Epithelial cell of esophagus (primary cell): ENCODE measurements around the gene IGF1R.

Experiments
- DNase-seq: peaks from one replicate; pipeline ENCODE4 v3.0.0; 2010; ENCODE audit warnings: low read depth
- H3K4me3 ChIP-seq: 2 replicates; pipeline ENCODE4 v1.5.1; 2011; ENCODE audit warnings: mild to moderate bottlenecking, low read length, control low read depth
- CTCF ChIP-seq: IDR thresholded peaks from 2 replicates; pipeline ENCODE4 v1.5.1; 2011; ENCODE audit warnings: low read depth, mild to moderate bottlenecking, low read length, control low read depth, inconsistent platforms; ENCODE audit not compliant: insufficient read depth; ENCODE audit errors: missing control alignments

IGF1R gene

DNA sequence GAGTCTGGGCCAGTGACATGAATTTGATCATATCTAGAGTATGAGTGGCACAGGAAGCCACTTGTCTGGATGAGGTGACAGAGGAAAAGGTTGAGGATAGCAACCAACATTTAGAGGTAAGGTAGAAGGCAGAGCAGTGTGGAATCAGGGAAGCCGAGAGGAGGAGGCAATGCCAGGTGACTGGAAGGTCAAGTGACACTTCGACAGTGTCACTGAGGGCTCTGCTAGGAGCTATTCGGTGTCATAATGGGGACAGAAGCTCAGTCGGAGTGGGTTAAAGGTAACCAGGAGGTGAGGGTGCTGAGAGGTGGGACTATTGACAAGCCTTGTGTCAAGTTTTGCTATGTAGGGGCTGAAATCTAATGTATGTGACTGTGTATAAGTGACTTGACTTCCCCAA, 56.7 kb downstream of the IGF1R start:
- no peak for TF ChIP-seq CTCF
- no peak for DNase-seq

GRCh38 chr15:98706387-98706786, 58.0 kb downstream of the IGF1R start:
- H3K4me3 ChIP-seq = no peak overlapping the region
- TF ChIP-seq CTCF = no peak
- no peak for DNase-seq

More for the DNA sequence above, 56.7 kb downstream of the IGF1R start:
- H3K4me3 ChIP-seq = no peak overlapping the region

DNA sequence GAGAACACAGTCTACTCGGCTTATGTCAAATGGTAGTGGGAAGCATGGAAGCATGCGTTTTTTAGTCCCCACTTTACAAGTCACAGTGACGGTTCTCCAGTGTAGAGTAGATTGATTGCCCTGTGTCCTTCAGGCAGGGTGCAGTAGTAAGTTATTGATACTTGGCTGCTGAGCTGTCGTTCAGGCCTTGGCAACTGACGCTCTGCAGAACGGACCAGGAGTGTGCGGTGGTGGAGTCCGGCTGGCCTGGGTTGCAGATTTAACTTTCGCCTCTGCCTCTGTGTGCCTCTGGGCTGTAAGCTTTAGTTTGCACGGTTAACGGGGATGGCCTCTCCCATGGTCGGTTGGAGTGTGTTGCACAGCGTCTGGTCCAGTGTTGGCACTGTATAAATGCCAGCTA, 58.6 kb downstream of the IGF1R start:
- TF ChIP-seq CTCF = no peak
- no peak overlapping the region for H3K4me3 ChIP-seq
- DNase-seq = no peak

DNA sequence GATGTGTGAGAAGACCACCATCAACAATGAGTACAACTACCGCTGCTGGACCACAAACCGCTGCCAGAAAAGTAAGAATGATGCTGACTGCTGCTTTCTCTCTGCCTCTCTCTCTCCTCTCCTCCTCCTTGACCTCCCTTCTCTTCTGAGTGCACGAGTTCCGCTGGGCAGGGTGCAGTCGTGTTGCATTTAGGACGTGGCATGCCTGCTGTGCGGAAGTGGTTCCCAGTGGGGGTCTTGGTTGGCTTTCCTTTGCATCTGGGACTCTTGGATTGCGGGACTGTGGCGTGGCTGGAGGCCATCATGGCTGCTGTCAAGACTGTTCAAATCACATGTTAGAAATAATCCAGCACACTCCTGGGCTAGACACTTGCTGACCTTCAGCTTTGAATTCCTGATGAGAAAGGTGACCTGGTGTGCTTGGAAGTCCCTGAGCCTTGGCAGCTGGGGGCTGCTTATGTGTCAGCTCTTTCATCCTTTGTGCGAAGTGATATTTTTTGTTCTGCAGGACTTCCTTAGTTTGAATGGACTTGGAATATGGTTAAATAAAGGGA, 59.8 kb downstream of the IGF1R start:
- no peak overlapping the region for H3K4me3 ChIP-seq
- TF ChIP-seq CTCF = no peak
- no peak for DNase-seq

DNA sequence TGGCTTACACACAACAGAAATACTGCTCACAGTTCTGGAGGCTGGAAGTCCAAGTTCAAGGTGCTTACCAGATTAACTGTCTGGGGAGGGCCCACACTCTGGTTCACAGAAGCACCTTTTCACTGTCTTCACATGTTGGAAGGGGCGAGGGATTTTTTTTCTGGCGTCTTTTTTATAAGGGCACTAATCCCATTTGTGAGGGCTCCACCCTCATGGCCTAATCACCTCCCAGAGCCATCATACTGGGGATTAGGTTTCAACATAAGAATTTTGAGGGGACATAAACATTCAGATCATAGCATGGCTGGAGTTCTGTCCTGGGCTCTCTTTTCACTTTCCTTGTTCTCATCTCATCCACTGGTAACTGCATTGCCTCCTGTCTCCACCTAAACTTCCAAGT, 63.5 kb downstream of the IGF1R start:
- H3K4me3 ChIP-seq = no peak overlapping the region
- no peak for DNase-seq
- no peak for TF ChIP-seq CTCF

GRCh38 chr15:98712845-98713584, 64.7 kb downstream of the IGF1R start:
- H3K4me3 ChIP-seq = no peak overlapping the region
- DNase-seq = peak; percentile 41
- no peak for TF ChIP-seq CTCF

- DNase-seq = peak; percentile 46
- no peak for TF ChIP-seq CTCF
- no peak overlapping the region for H3K4me3 ChIP-seq
Measured at GRCh38 chr15:98713585-98714001, 65.3 kb downstream of the IGF1R start.
